HepG2 (cell line): Measurements from ENCODE around the gene SRF. TPM values are rescaled to one million over a fixed set of nuclear protein-coding genes. Genes with fewer than 3 reads are reported as not detected.

ENCODE experiments used
- ATM ChIP-seq: fragments of 450-650 bp; IDR thresholded peaks from 2 replicates; pipeline ENCODE4 v1.7.1; 2017; ENCODE audit warnings: mild to moderate bottlenecking, borderline replicate concordance
- DNMT3B ChIP-seq: conservative IDR thresholded peaks from 2 replicates; pipeline ENCODE4 v1.6.1; 2016; ENCODE audit warnings: missing biosample characterization, control low read depth
- DPF2 ChIP-seq: sonication (generic); formaldehyde crosslinking; IDR thresholded peaks from 2 replicates; pipeline ENCODE4 v1.4.0; 2020; ENCODE audit warnings: mild to moderate bottlenecking, low read depth, missing genetic modification reagents, borderline replicate concordance
- EZH2 ChIP-seq: conservative IDR thresholded peaks from 2 replicates; pipeline ENCODE4 v1.6.1; 2012; ENCODE audit warnings: mild to moderate bottlenecking, low read depth, low read length, moderate library complexity
- GLI4 ChIP-seq: sonication (generic); formaldehyde crosslinking; IDR thresholded peaks from 2 replicates; pipeline ENCODE4 v1.5.1; 2020; ENCODE audit warnings: missing genetic modification reagents, mild to moderate bottlenecking, moderate library complexity, borderline replicate concordance
- KAT7 ChIP-seq: IDR thresholded peaks from 2 replicates; pipeline ENCODE4 v1.6.1; 2018; ENCODE audit warnings: borderline replicate concordance, missing compliant biosample characterization
- PHF20 ChIP-seq: sonication (generic); formaldehyde crosslinking; IDR thresholded peaks from 2 replicates; pipeline ENCODE4 v1.5.0; 2020; ENCODE audit warnings: mild to moderate bottlenecking, missing genetic modification reagents
- RCOR2 ChIP-seq: IDR thresholded peaks from 2 replicates; pipeline ENCODE4 v1.6.1; 2016; ENCODE audit warnings: missing biosample characterization, missing genetic modification reagents
- RXRA ChIP-seq: sonication (generic); formaldehyde crosslinking; IDR thresholded peaks from 2 replicates; pipeline ENCODE4 v1.5.1; 2020; ENCODE audit warnings: missing genetic modification reagents
- SATB2 ChIP-seq: sonication (generic); formaldehyde crosslinking; IDR thresholded peaks from 2 replicates; pipeline ENCODE4 v1.5.0; 2020; ENCODE audit warnings: missing genetic modification reagents
- ZNF230 ChIP-seq: sonication (generic); formaldehyde crosslinking; IDR thresholded peaks from 2 replicates; pipeline ENCODE4 v1.4.0; 2020; ENCODE audit warnings: mild to moderate bottlenecking, missing genetic modification reagents
- ZNF543 ChIP-seq: sonication (generic); formaldehyde crosslinking; IDR thresholded peaks from 2 replicates; pipeline ENCODE4 v1.4.0; 2020; ENCODE audit warnings: mild to moderate bottlenecking, missing genetic modification reagents
- ZNF788 ChIP-seq: sonication (generic); formaldehyde crosslinking; IDR thresholded peaks from 2 replicates; pipeline ENCODE4 v1.5.0; 2020; ENCODE audit warnings: mild to moderate bottlenecking, missing genetic modification reagents, borderline replicate concordance
- polyA plus RNA-seq, 8 experiments: library from polyadenylated mRNA; depleted of rRNA in 3 of 8; stranded (reverse) in 7 of 8; unstranded in 1 of 8; fragments of >200 nt; fragmentation: Illumina TruSeq in 4 of 8; extraction: Trizol in 4 of 8; gene quantifications; 2 replicates each; pipeline versions ENCODE4 v1.2.1 to v1.2.3, GENCODE V29; 2011 to 2016; ENCODE audit warnings: low read depth in 4 of 8, missing spikeins in 1 of 8, mixed read lengths in 1 of 8; ENCODE audit not compliant: insufficient read depth in 1 of 8
- total RNA-seq, 5 experiments: library from RNA; depleted of rRNA; stranded (reverse); fragments of >200 nt; fragmentation: Illumina TruSeq; extraction: Trizol; gene quantifications; 2 replicates each; pipeline ENCODE4 v1.2.3, GENCODE V29; 2016; ENCODE audit warnings: low read depth in 1 of 5
- TF ChIP-seq, protein P1 (sequence below): sonication (generic); formaldehyde crosslinking; IDR thresholded peaks from 2 replicates; pipeline ENCODE4 v1.5.1; 2020; ENCODE audit warnings: missing genetic modification reagents, mild to moderate bottlenecking, borderline replicate concordance
- TF ChIP-seq, protein P2 (sequence below): sonication (generic); formaldehyde crosslinking; IDR thresholded peaks from 2 replicates; pipeline ENCODE4 v1.4.0; 2020; ENCODE audit warnings: mild to moderate bottlenecking, missing genetic modification reagents
- TF ChIP-seq, protein P3 (sequence below): sonication (generic); formaldehyde crosslinking; IDR thresholded peaks from 2 replicates; pipeline ENCODE4 v1.9.0; 2021; ENCODE audit warnings: missing genetic modification reagents, borderline replicate concordance
- TF ChIP-seq, protein P4 (sequence below): IDR thresholded peaks from 2 replicates; pipeline ENCODE4 v1.6.1; 2012; ENCODE audit warnings: inconsistent platforms
- TF ChIP-seq, protein P5 (sequence below): sonication (generic); formaldehyde crosslinking; IDR thresholded peaks from 2 replicates; pipeline ENCODE4 v1.5.1; 2020; ENCODE audit warnings: mild to moderate bottlenecking, missing genetic modification reagents, borderline replicate concordance

SRF gene
- total and polyA plus RNA-seq, 2 of the 13 experiments (the other 11 are each of a cell fraction or from before 2014, with no cell fraction given): 25.5 to 44.1 TPM

DNA sequence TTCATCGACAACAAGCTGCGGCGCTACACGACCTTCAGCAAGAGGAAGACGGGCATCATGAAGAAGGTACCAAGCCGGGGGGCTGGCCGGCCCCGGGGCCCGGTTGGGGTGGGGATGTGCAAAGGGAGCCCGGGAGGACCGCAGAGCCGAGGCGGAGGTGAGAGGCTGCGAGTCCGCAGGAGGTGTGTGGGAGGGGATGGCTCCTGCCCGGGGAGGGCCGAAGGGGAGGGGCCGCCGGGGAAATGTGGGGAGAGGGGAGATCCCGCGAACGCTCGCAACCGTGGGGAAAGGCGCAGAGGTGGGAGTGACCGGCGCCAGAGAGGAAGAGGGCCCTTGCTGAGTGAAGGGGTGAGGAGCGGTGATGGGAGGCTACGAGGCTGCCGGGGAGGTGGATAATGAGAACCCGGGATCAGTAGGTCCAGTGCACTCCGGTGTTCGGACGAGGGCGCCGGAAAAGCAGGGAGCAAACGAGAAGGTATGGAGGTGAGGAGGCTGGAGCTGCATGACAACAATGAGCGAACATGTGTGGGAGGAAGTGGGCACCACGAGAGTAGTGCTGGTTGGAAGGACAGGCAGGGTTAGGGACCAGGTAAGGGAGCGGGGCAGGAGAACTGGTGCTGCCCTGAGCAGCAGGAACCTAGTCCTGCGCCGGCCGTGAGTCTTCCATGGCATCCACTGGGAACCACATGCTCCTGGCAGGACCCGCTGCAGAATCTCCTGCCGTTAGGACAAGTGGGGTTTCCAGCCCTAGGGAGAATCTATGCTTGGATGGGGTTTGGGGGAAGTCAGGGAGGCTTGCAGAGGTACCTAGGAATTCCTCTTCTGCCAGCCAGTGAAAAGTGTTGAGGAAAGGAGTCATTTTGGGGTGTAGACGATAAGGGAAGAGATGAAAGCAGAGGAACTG lies 1.3 kb downstream of the SRF start (continued):
- TF ChIP-seq GLI4 (CRISPR knock-in tag) (no peak), KAT7 (CRISPR knock-in tag) (no peak; the same call in 1 of the 2 replicates), ZNF543 (no peak), RCOR2 (no peak), ZNF788 (no peak; the same call in 1 of the 2 replicates), EZH2 (no peak), PHF20 (peak; percentile 23; the same call in 1 of the 2 replicates), ATM (no peak), ZNF230 (CRISPR knock-in tag) (no peak; the same call in 1 of the 2 replicates), RXRA (CRISPR knock-in tag) (no peak), DPF2 (CRISPR knock-in tag) (no peak), SATB2 (CRISPR knock-in tag) (no peak), DNMT3B (CRISPR knock-in tag) (no peak)
- TF ChIP-seq, protein P1, sequence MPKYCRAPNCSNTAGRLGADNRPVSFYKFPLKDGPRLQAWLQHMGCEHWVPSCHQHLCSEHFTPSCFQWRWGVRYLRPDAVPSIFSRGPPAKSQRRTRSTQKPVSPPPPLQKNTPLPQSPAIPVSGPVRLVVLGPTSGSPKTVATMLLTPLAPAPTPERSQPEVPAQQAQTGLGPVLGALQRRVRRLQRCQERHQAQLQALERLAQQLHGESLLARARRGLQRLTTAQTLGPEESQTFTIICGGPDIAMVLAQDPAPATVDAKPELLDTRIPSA: no peak
- TF ChIP-seq, protein P2, sequence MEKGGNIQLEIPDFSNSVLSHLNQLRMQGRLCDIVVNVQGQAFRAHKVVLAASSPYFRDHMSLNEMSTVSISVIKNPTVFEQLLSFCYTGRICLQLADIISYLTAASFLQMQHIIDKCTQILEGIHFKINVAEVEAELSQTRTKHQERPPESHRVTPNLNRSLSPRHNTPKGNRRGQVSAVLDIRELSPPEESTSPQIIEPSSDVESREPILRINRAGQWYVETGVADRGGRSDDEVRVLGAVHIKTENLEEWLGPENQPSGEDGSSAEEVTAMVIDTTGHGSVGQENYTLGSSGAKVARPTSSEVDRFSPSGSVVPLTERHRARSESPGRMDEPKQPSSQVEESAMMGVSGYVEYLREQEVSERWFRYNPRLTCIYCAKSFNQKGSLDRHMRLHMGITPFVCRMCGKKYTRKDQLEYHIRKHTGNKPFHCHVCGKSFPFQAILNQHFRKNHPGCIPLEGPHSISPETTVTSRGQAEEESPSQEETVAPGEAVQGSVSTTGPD (CRISPR knock-in tag): 0 out of 2 replicates have a peak, but pooled peaks have one; percentile 50
- TF ChIP-seq, protein P3, sequence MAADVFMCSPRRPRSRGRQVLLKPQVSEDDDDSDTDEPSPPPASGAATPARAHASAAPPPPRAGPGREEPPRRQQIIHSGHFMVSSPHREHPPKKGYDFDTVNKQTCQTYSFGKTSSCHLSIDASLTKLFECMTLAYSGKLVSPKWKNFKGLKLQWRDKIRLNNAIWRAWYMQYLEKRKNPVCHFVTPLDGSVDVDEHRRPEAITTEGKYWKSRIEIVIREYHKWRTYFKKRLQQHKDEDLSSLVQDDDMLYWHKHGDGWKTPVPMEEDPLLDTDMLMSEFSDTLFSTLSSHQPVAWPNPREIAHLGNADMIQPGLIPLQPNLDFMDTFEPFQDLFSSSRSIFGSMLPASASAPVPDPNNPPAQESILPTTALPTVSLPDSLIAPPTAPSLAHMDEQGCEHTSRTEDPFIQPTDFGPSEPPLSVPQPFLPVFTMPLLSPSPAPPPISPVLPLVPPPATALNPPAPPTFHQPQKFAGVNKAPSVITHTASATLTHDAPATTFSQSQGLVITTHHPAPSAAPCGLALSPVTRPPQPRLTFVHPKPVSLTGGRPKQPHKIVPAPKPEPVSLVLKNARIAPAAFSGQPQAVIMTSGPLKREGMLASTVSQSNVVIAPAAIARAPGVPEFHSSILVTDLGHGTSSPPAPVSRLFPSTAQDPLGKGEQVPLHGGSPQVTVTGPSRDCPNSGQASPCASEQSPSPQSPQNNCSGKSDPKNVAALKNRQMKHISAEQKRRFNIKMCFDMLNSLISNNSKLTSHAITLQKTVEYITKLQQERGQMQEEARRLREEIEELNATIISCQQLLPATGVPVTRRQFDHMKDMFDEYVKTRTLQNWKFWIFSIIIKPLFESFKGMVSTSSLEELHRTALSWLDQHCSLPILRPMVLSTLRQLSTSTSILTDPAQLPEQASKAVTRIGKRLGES (CRISPR knock-in tag): no peak
- TF ChIP-seq, protein P4, sequence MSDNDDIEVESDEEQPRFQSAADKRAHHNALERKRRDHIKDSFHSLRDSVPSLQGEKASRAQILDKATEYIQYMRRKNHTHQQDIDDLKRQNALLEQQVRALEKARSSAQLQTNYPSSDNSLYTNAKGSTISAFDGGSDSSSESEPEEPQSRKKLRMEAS: peak; percentile 64; the same call in 1 of the 2 replicates
- TF ChIP-seq, protein P5, sequence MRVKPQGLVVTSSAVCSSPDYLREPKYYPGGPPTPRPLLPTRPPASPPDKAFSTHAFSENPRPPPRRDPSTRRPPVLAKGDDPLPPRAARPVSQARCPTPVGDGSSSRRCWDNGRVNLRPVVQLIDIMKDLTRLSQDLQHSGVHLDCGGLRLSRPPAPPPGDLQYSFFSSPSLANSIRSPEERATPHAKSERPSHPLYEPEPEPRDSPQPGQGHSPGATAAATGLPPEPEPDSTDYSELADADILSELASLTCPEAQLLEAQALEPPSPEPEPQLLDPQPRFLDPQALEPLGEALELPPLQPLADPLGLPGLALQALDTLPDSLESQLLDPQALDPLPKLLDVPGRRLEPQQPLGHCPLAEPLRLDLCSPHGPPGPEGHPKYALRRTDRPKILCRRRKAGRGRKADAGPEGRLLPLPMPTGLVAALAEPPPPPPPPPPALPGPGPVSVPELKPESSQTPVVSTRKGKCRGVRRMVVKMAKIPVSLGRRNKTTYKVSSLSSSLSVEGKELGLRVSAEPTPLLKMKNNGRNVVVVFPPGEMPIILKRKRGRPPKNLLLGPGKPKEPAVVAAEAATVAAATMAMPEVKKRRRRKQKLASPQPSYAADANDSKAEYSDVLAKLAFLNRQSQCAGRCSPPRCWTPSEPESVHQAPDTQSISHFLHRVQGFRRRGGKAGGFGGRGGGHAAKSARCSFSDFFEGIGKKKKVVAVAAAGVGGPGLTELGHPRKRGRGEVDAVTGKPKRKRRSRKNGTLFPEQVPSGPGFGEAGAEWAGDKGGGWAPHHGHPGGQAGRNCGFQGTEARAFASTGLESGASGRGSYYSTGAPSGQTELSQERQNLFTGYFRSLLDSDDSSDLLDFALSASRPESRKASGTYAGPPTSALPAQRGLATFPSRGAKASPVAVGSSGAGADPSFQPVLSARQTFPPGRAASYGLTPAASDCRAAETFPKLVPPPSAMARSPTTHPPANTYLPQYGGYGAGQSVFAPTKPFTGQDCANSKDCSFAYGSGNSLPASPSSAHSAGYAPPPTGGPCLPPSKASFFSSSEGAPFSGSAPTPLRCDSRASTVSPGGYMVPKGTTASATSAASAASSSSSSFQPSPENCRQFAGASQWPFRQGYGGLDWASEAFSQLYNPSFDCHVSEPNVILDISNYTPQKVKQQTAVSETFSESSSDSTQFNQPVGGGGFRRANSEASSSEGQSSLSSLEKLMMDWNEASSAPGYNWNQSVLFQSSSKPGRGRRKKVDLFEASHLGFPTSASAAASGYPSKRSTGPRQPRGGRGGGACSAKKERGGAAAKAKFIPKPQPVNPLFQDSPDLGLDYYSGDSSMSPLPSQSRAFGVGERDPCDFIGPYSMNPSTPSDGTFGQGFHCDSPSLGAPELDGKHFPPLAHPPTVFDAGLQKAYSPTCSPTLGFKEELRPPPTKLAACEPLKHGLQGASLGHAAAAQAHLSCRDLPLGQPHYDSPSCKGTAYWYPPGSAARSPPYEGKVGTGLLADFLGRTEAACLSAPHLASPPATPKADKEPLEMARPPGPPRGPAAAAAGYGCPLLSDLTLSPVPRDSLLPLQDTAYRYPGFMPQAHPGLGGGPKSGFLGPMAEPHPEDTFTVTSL (CRISPR knock-in tag): no peak
